CD8-positive, alpha-beta memory T cell (primary cell): ENCODE measurements around the gene ITIH4. TPM values are rescaled to one million over a fixed set of nuclear protein-coding genes. Genes with fewer than 3 reads are reported as not detected.
"Not testable (repeated sequence)": the region's sequence is repeated elsewhere in the genome, so short reads cannot be mapped to it uniquely, and the experiment has no call there.

Source experiments
- CTCF ChIA-PET: fragments of 350-600 bp; sonication (Branson Sonifier 250); formaldehyde crosslinking; loops from one replicate; lab custom pipeline; 2021; ENCODE audit warnings: antibody characterized with exemption; lab: Charles Lee
- POLR2A ChIA-PET: fragments of 350-600 bp; sonication (Branson Sonifier 250); formaldehyde crosslinking; loops from one replicate; lab custom pipeline; 2021; ENCODE audit warnings: antibody characterized with exemption; lab: Charles Lee
- DNase-seq, 5 donors: peaks; one replicate each; pipeline versions ENCODE4 v3.0.0 to v3.0.0-alpha.2; 2020 to 2022; ENCODE audit warnings: mixed read lengths in 1 of 5
- H3K27ac ChIP-seq: one replicate; pipeline ENCODE4 v1.7.0; 2013; ENCODE audit warnings: low read depth, mild to moderate bottlenecking, low read length, moderate library complexity
- H3K27me3 ChIP-seq: 2 replicates; pipeline ENCODE4 v1.7.0; 2013; ENCODE audit warnings: low read length, mild to moderate bottlenecking; ENCODE audit not compliant: insufficient read depth, poor library complexity, severe bottlenecking
- H3K36me3 ChIP-seq: 2 replicates; pipeline ENCODE4 v1.7.0; 2013; ENCODE audit warnings: mild to moderate bottlenecking, low read length, moderate library complexity; ENCODE audit not compliant: insufficient read depth
- H3K4me1 ChIP-seq: 2 replicates; pipeline ENCODE4 v1.7.0; 2013; ENCODE audit warnings: mild to moderate bottlenecking, low read length, moderate library complexity; ENCODE audit not compliant: insufficient read depth
- H3K4me3 ChIP-seq: 2 replicates; pipeline ENCODE4 v1.7.0; 2013; ENCODE audit warnings: mild to moderate bottlenecking, low read length
- H3K9me3 ChIP-seq: 2 replicates; pipeline ENCODE4 v1.7.0; 2013; ENCODE audit warnings: mild to moderate bottlenecking, low read length
- H3K27ac Mint-ChIP-seq, 8 donors: one replicate each; pipeline ENCODE4 v1.8.0; 2020 to 2021; ENCODE audit warnings: mixed read lengths in 8 of 8, mild to moderate bottlenecking in 6 of 8, inconsistent platforms in 3 of 8, moderate library complexity in 3 of 8
- H3K27me3 Mint-ChIP-seq, 2 donors: one replicate each; pipeline ENCODE4 v1.8.0; 2020 to 2021; ENCODE audit warnings: mixed read lengths in 2 of 2, mild to moderate bottlenecking in 1 of 2, moderate library complexity in 1 of 2
- H3K36me3 Mint-ChIP-seq, 3 donors: one replicate each; pipeline ENCODE4 v1.8.0; 2020 to 2021; ENCODE audit warnings: mixed read lengths in 3 of 3, inconsistent platforms in 1 of 3, mild to moderate bottlenecking in 1 of 3
- H3K4me1 Mint-ChIP-seq, 3 donors: one replicate each; pipeline ENCODE4 v1.8.0; 2020 to 2021; ENCODE audit warnings: mixed read lengths in 3 of 3, inconsistent platforms in 1 of 3, mild to moderate bottlenecking in 1 of 3
- H3K4me3 Mint-ChIP-seq, 7 donors: one replicate each; pipeline ENCODE4 v1.8.0; 2020 to 2021; ENCODE audit warnings: mixed read lengths in 7 of 7, mild to moderate bottlenecking in 6 of 7, moderate library complexity in 4 of 7, inconsistent platforms in 2 of 7
- H3K9me3 Mint-ChIP-seq, 5 donors: one replicate each; pipeline ENCODE4 v1.8.0; 2020 to 2022; ENCODE audit warnings: mixed read lengths in 5 of 5, mild to moderate bottlenecking in 3 of 5, moderate library complexity in 2 of 5, inconsistent platforms in 1 of 5
- polyA plus RNA-seq: library from polyadenylated mRNA; unstranded; fragments of 300-500 nt; fragmentation: Illumina TruSeq; gene quantifications from one replicate; pipeline ENCODE4 v1.2.3, GENCODE V29; 2021
- total RNA-seq, 2 experiments: library from RNA; stranded (reverse); gene quantifications; one replicate each; pipeline ENCODE4 v1.2.3, GENCODE V29; 2021

Gene ITIH4
- total and polyA plus RNA-seq, 3 experiments from 2014 or later, result 10.9 to 11.2 TPM; not detected in 1

DNA sequence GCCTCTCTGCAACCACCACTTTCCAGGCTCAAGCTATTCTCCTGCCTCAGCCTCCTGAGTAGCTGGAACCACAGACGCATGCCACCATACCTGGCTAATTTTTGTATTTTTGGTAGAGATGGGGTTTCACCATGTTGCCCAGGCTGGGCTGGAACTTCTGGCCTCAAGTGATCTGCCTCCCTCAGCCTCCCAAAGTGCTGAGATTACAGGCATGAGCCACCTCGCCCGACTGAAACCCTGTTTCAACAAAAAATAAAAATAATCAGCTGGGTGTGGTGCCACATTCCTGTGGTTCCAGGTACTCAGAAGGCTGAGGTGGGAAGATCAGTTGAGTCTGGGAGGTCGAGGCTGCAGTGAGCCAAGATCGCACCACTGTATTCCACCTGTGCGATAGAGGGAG lies 54.0 kb downstream of the ITIH4 start:
- H3K9me3 ChIP-seq, CTCF ChIA-PET, H3K27me3 ChIP-seq, H3K36me3 Mint-ChIP-seq, H3K4me1 ChIP-seq, POLR2A ChIA-PET, H3K9me3 Mint-ChIP-seq, H3K27ac ChIP-seq, H3K4me3 ChIP-seq, H3K4me3 Mint-ChIP-seq, H3K36me3 ChIP-seq, DNase-seq, H3K4me1 Mint-ChIP-seq, H3K27me3 Mint-ChIP-seq: not testable (repeated sequence)
- peak overlapping the region in 1 of 8 donors; percentile 81 for H3K27ac Mint-ChIP-seq

DNA sequence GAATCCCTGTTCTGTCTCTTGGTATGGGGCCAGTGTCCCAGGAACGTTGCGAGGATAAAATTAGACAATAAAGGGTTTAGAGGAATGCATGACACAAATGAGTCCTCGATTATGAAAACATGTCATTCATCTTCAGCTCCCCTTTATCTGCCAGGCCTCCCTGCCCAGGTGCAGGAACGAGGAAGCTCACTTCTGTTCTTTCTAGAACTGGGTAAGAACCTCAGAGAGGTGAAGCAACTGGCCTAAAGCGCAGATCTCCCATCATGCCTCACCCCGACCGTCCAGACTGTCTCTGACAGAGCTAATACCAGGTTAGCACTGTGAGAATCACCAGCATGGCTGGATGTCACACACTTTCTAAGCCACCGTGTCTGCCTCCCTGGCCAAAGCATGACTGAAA lies 54.6 kb downstream of the ITIH4 start:
- Mint-ChIP-seq H3K4me3 (peak overlapping the region in 1 of 7 donors; percentile 54), H3K27me3 (peaks cover 0 to 5% of the 10 kb centered on the region in 2 donors), H3K27ac (no peak overlapping the region), H3K9me3 (no peaks in the 10 kb centered on the region), H3K36me3 (peaks cover 0 to 4% (median 0%) of the 10 kb centered on the region in 3 donors), H3K4me1 (peaks cover 6 to 10% (median 7%) of the 10 kb centered on the region in 3 donors)
- CTCF ChIA-PET, result no interaction called here
- H3K36me3 ChIP-seq, result no peaks in the 10 kb centered on the region
- no peaks in the 10 kb centered on the region for H3K9me3 ChIP-seq
- H3K27me3 ChIP-seq, result no peaks in the 10 kb centered on the region
- no peak for DNase-seq
- no peak overlapping the region for H3K4me3 ChIP-seq
- peaks cover 8% of the 10 kb centered on the region for H3K4me1 ChIP-seq
- H3K27ac ChIP-seq, result no peak overlapping the region
- POLR2A ChIA-PET, result no interaction called here

- ChIA-PET POLR2A (no interaction called here), CTCF (no interaction called here)
- Mint-ChIP-seq H3K9me3 (no peaks in the 10 kb centered on the region), H3K27me3 (peaks cover 0 to 1% of the 10 kb centered on the region in 2 donors), H3K4me1 (peaks cover 7 to 11% (median 8%) of the 10 kb centered on the region in 3 donors), H3K27ac (peak overlapping the region in 1 of 8 donors; percentile 52), H3K4me3 (peak overlapping the region in 1 of 7 donors; percentile 54), H3K36me3 (peaks cover 0 to 6% (median 0%) of the 10 kb centered on the region in 3 donors)
- H3K27me3 ChIP-seq, result no peaks in the 10 kb centered on the region
- no peak overlapping the region for H3K4me3 ChIP-seq
- peaks cover 9% of the 10 kb centered on the region for H3K4me1 ChIP-seq
- no peaks in the 10 kb centered on the region for H3K36me3 ChIP-seq
- no peak for DNase-seq
- H3K27ac ChIP-seq, result no peak overlapping the region
- H3K9me3 ChIP-seq, result no peaks in the 10 kb centered on the region
These were observed 55.3 kb downstream of the ITIH4 start for GRCh38 chr3:52774901-52775864.

- H3K4me1 ChIP-seq, result peaks cover 18% of the 10 kb centered on the region
- no peak overlapping the region for H3K27ac ChIP-seq
- no peaks in the 10 kb centered on the region for H3K27me3 ChIP-seq
- Mint-ChIP-seq H3K4me3 (no peak overlapping the region), H3K36me3 (peaks cover 0 to 6% (median 0%) of the 10 kb centered on the region in 3 donors), H3K4me1 (peaks cover 17 to 21% (median 18%) of the 10 kb centered on the region in 3 donors), H3K9me3 (no peaks in the 10 kb centered on the region), H3K27ac (peak overlapping the region in 1 of 8 donors; percentile 91), H3K27me3 (no peaks in the 10 kb centered on the region)
- DNase-seq, result peak in 1 of 5 donors; percentile 32
- POLR2A ChIA-PET, result no interaction called here
- no peak overlapping the region for H3K4me3 ChIP-seq
- no peaks in the 10 kb centered on the region for H3K9me3 ChIP-seq
- no peaks in the 10 kb centered on the region for H3K36me3 ChIP-seq
- CTCF ChIA-PET, result no interaction called here
These were observed 56.3 kb downstream of the ITIH4 start for GRCh38 chr3:52774066-52774713.

DNA sequence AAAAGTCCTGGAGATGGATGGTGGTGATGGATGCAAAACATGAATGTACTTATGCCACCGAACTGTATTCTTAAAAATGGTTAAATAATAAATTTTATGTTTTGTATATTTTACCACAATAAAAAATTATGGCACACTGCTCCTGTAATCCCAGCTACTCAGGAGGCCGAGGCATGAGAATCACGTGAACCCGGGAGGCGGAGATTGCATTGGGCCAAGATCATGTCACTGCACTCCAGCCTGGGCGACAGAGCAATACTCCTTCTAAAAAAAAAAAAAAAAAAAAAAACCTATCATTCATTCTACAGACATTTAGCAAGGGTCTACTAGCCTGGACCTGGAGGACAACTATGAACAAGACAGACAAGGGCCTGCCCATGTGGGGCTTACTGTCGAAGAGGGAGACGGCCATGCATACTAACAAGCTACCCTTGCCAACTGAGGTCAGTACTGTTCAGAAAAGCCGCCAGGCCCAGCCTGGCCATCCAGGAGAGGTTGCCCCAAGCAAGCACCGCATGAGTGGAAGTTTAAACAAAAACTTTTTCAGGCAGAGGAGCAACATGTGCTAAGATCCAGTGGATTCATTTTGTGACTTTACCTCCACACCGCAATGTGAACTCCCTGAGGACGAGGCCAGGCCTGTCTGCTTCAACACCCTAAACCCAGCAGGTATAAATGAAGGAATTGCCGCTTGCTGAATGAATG lies 57.0 kb downstream of the ITIH4 start:
- peak in 1 of 5 donors; percentile 27 for DNase-seq
- H3K27ac Mint-ChIP-seq, result no peak overlapping the region
- no peaks in the 10 kb centered on the region for H3K9me3 Mint-ChIP-seq
- no peaks in the 10 kb centered on the region for H3K27me3 Mint-ChIP-seq
- Histone ChIP-seq H3K27ac (no peak overlapping the region), H3K9me3 (no peaks in the 10 kb centered on the region), H3K4me3 (no peak overlapping the region), H3K27me3 (no peaks in the 10 kb centered on the region), H3K4me1 (peaks cover 18% of the 10 kb centered on the region), H3K36me3 (no peaks in the 10 kb centered on the region)
- ChIA-PET CTCF (no interaction called here), POLR2A (no interaction called here)
- peaks cover 0 to 6% (median 0%) of the 10 kb centered on the region in 3 donors for H3K36me3 Mint-ChIP-seq
- no peak overlapping the region for H3K4me3 Mint-ChIP-seq
- H3K4me1 Mint-ChIP-seq, result peaks cover 18 to 22% (median 22%) of the 10 kb centered on the region in 3 donors

DNA sequence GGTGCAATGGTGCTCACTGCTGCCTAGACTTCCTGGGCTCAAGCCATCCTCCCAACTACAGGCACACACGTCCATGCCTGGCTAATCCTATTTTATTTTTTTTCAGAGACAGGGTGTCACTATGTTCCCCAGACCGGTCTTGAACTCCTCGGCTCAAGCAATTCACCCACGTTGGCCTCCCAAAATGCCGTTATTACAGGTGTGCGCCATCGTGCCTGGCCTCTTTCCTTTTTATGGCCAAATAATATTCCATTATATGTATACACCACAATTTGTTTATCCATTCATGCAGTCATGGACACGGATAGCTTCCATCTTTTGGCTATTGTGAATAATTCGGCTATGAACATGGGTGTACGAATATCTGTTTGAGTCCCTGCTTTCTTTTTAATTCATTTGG lies 58.8 kb downstream of the ITIH4 start:
- peak overlapping the region; percentile 3 to 99 (median 95) for H3K27ac Mint-ChIP-seq

DNA sequence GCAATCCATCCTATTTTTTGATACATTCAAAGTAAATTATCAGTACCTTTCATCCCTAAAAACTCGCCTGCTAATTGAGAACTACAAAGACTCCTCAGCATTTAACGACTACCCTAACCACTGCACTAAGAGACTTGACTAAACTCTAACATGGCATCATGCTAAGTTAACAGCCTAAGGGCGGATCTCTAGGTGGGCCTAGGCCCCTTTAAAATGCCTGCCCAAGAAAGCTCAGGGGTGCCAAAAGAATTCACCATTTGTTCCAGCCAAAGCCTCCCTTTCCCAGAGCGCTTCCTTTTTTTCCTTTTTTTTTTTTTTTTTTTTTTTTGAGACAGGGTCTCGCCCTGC lies 59.2 kb downstream of the ITIH4 start:
- Mint-ChIP-seq H3K4me3 (peak overlapping the region; percentile 91 to 99 (median 97)), H3K27me3 (no peaks in the 10 kb centered on the region), H3K36me3 (peaks cover 0 to 20% (median 0%) of the 10 kb centered on the region in 3 donors), H3K4me1 (peaks cover 18 to 22% (median 22%) of the 10 kb centered on the region in 3 donors), H3K9me3 (no peaks in the 10 kb centered on the region), H3K27ac (peak overlapping the region; percentile 82 to 99 (median 95))
- no peaks in the 10 kb centered on the region for H3K27me3 ChIP-seq
- H3K4me3 ChIP-seq, result peak overlapping the region; percentile 94
- no peaks in the 10 kb centered on the region for H3K9me3 ChIP-seq
- H3K27ac ChIP-seq, result peak overlapping the region; percentile 75
- DNase-seq, result no peak
- ChIA-PET CTCF (interaction anchor here (0.6 to 1.3 kb wide), 3 partner anchors 27 to 72 kb away, joined by 3 to 6 read pairs (median 3); no protein-coding TSS in a partner anchor), POLR2A (interaction anchor here (0.6 to 1.4 kb wide), 2 partner anchors 16 to 303 kb away, joined by 3 to 8 read pairs; no protein-coding TSS in a partner anchor)
- peaks cover 18% of the 10 kb centered on the region for H3K4me1 ChIP-seq
- peaks cover 1% of the 10 kb centered on the region for H3K36me3 ChIP-seq

More for the DNA sequence above, 58.8 kb downstream of the ITIH4 start:
- Mint-ChIP-seq H3K27me3 (no peaks in the 10 kb centered on the region), H3K4me3 (peak overlapping the region; percentile 91 to 99 (median 97)), H3K4me1 (peaks cover 18 to 22% (median 22%) of the 10 kb centered on the region in 3 donors), H3K36me3 (peaks cover 0 to 18% (median 0%) of the 10 kb centered on the region in 3 donors), H3K9me3 (no peaks in the 10 kb centered on the region)
- ChIA-PET POLR2A (interaction anchor here (0.6 kb wide), 1 partner anchor 16 kb away, joined by 8 read pairs; no protein-coding TSS in a partner anchor), CTCF (interaction anchor here (0.6 to 1.3 kb wide), 3 partner anchors 26 to 72 kb away, joined by 3 to 6 read pairs (median 3); no protein-coding TSS in a partner anchor)
- H3K27me3 ChIP-seq, result no peaks in the 10 kb centered on the region
- H3K27ac ChIP-seq, result no peak overlapping the region
- no peak overlapping the region for H3K4me3 ChIP-seq
- no peaks in the 10 kb centered on the region for H3K36me3 ChIP-seq
- H3K4me1 ChIP-seq, result peaks cover 18% of the 10 kb centered on the region
- no peaks in the 10 kb centered on the region for H3K9me3 ChIP-seq
- no peak for DNase-seq
